Measurements from ENCODE around the gene EIF2B2. TPM values are rescaled to one million over a fixed set of nuclear protein-coding genes. Genes with fewer than 3 reads are reported as not detected.

Gene EIF2B2
- total and polyA plus RNA-seq, 10 of the 15 experiments (the other 5 are each of a cell fraction or from before 2014, with no cell fraction given): 17.4 to 168 (median 65.5) TPM

- TF ChIP-seq WRNIP1 (IDR thresholded peaks at IDR 0.05; ENCODE audit: borderline replicate concordance, low read depth, low read length): no peak
Measured at GRCh38 chr14:74961238-74961911, 41.3 kb upstream of the EIF2B2 start (continued).

GRCh38 chr14:74962046-74962445, 40.7 kb upstream of the EIF2B2 start:
- H2AFZ ChIP-seq (ENCODE audit: control insufficient read depth, low read depth, low read length): peak overlapping the region; percentile 86
- no TSS peak for BruUV-seq (replicated peaks)

GRCh38 chr14:74962493-74962892, 40.2 kb upstream of the EIF2B2 start:
- ChIA-PET RAD21 (ENCODE audit: unreplicated experiment) (interaction anchor here (0.7 to 1.8 kb wide), 6 partner anchors 11 to 83 kb away, joined by 3 to 6 read pairs (median 3); no protein-coding TSS in a partner anchor), CTCF (interaction anchor here (0.8 to 8.6 kb wide), 7 partner anchors 16 to 126 kb away, joined by 3 to 61 read pairs (median 4); partner anchors contain the start of genes EIF2B2 and ZC2HC1C), SMC1A (ENCODE audit: uncharacterized antibody, unreplicated experiment) (interaction anchor here (0.7 to 2.3 kb wide), 5 partner anchors 11 to 127 kb away, joined by 3 to 14 read pairs (median 3); no protein-coding TSS in a partner anchor), POLR2A (interaction anchor here (0.8 kb wide), 1 partner anchor 9 kb away, joined by 4 read pairs; no protein-coding TSS in a partner anchor)
- Histone ChIP-seq H3K9ac (ENCODE audit: control insufficient read depth, insufficient read depth, low read length) (no peak overlapping the region; the same call in 1 of the 2 replicates), H3K4me3 (no peak overlapping the region), H3K4me2 (ENCODE audit: control insufficient read depth, insufficient read depth) (peak overlapping the region; percentile 62), H3K27me3 (replicated peaks in 1 of 2; ENCODE audit: control insufficient read depth in 2 of 2, insufficient read depth in 2 of 2, low read length in 1 of 2) (no peaks in the 10 kb centered on the region), H3K79me2 (ENCODE audit: control insufficient read depth, insufficient read depth, low read length) (no peaks in the 10 kb centered on the region), H3K4me1 (ENCODE audit: control insufficient read depth, insufficient read depth, low read length) (peaks cover 14% of the 10 kb centered on the region), H3K27ac (ENCODE audit: control insufficient read depth, insufficient read depth) (no peak overlapping the region), H4K20me1 (ENCODE audit: control insufficient read depth, insufficient read depth) (no peaks in the 10 kb centered on the region), H2AFZ (ENCODE audit: control insufficient read depth, low read depth, low read length) (peak overlapping the region; percentile 86), H3K36me3 (ENCODE audit: control insufficient read depth in 2 of 2, insufficient read depth in 2 of 2, low read length in 1 of 2) (no peaks in the 10 kb centered on the region), H3K9me3 (replicated peaks; ENCODE audit: control insufficient read depth, insufficient read depth, low read length) (no peaks in the 10 kb centered on the region)
- WGBS (ENCODE audit: insufficient coverage, insufficient replicate concordance, low lambda C conversion rate, missing lambda C conversion rate): 31% methylated on average over 8 of the region's 8 CpGs
- ATAC-seq (peak; percentile 75), DNase-seq (ENCODE audit: low read depth, low spot score) (no peak), FAIRE-seq (peak; percentile 18)
- in situ Hi-C loops (cut with MboI) (no loop called here), intact Hi-C loops (cut with micrococcal nuclease; ENCODE audit: unreplicated experiment) (no loop called here)
- TF ChIP-seq SPI1 (IDR thresholded peaks at IDR 0.05; ENCODE audit: borderline replicate concordance, insufficient read depth, low read depth, low read length) (peak; percentile 63; the same call in 1 of the 2 replicates), MTA3 (IDR thresholded peaks at IDR 0.05; ENCODE audit: borderline replicate concordance, low read length) (no peak), SUZ12 (IDR thresholded peaks at IDR 0.05; ENCODE audit: unreplicated experiment) (no peak), GABPA (IDR thresholded peaks at IDR 0.05; ENCODE audit: low read depth) (no peak)
- no TSS peak for BruUV-seq (replicated peaks)

More at GRCh38 chr14:74962046-74962445, 40.7 kb upstream of the EIF2B2 start:
- DNase-seq (ENCODE audit: low read depth, low spot score) (no peak), ATAC-seq (peak; percentile 32), FAIRE-seq (no peak)
- ChIA-PET POLR2A (interaction anchor here (0.8 kb wide), 1 partner anchor 8 kb away, joined by 4 read pairs; no protein-coding TSS in a partner anchor), CTCF (interaction anchor here (0.8 to 8.6 kb wide), 8 partner anchors 15 to 127 kb away, joined by 3 to 61 read pairs (median 4); partner anchors contain the start of genes EIF2B2 and ZC2HC1C), RAD21 (ENCODE audit: unreplicated experiment) (interaction anchor here (0.7 to 1.8 kb wide), 6 partner anchors 10 to 83 kb away, joined by 3 to 6 read pairs (median 3); no protein-coding TSS in a partner anchor), SMC1A (ENCODE audit: uncharacterized antibody, unreplicated experiment) (interaction anchor here (0.7 to 2.3 kb wide), 5 partner anchors 11 to 128 kb away, joined by 3 to 14 read pairs (median 3); no protein-coding TSS in a partner anchor)
- intact Hi-C loops (cut with micrococcal nuclease; ENCODE audit: unreplicated experiment): no loop called here
- no peaks in the 10 kb centered on the region for H3K79me2 ChIP-seq (ENCODE audit: control insufficient read depth, insufficient read depth, low read length)
- TF ChIP-seq NR2F1 (conservative IDR thresholded peaks at IDR 0.05): peak; percentile 68; the same call in 1 of the 2 replicates
- TF ChIP-seq YY1 (IDR thresholded peaks at IDR 0.05; ENCODE audit: low read depth, low read length): no peak
- no peak for TF ChIP-seq ZNF24 (IDR thresholded peaks at IDR 0.05)
- no peak overlapping the region for H3K4me3 ChIP-seq
- H4K20me1 ChIP-seq (ENCODE audit: control insufficient read depth, insufficient read depth): no peaks in the 10 kb centered on the region
- no peaks in the 10 kb centered on the region for H3K36me3 ChIP-seq (ENCODE audit: control insufficient read depth in 2 of 2, insufficient read depth in 2 of 2, low read length in 1 of 2)
- 70% methylated on average over 11 of the region's 11 CpGs for WGBS (ENCODE audit: insufficient coverage, insufficient replicate concordance, low lambda C conversion rate, missing lambda C conversion rate)
- H3K4me2 ChIP-seq (ENCODE audit: control insufficient read depth, insufficient read depth): no peak overlapping the region
- H3K4me1 ChIP-seq (ENCODE audit: control insufficient read depth, insufficient read depth, low read length): peaks cover 14% of the 10 kb centered on the region
- no peak overlapping the region for H3K27ac ChIP-seq (ENCODE audit: control insufficient read depth, insufficient read depth)
- no peaks in the 10 kb centered on the region for H3K27me3 ChIP-seq (replicated peaks in 1 of 2; ENCODE audit: control insufficient read depth in 2 of 2, insufficient read depth in 2 of 2, low read length in 1 of 2)
- in situ Hi-C loops (cut with MboI): no loop called here
- no peak overlapping the region for H3K9ac ChIP-seq (ENCODE audit: control insufficient read depth, insufficient read depth, low read length)
- no peaks in the 10 kb centered on the region for H3K9me3 ChIP-seq (replicated peaks; ENCODE audit: control insufficient read depth, insufficient read depth, low read length)

All from GM12878 (cell line).